HG03095 (cell line): ENCODE results near the gene WDR20.

Experiments used
- ATAC-seq: cut with Tn5 transposase; IDR thresholded peaks from one replicate; pipeline ENCODE4 v1.9.1; 2021; ENCODE audit warnings: moderate library complexity; ENCODE audit not compliant: unreplicated experiment

Gene WDR20

DNA sequence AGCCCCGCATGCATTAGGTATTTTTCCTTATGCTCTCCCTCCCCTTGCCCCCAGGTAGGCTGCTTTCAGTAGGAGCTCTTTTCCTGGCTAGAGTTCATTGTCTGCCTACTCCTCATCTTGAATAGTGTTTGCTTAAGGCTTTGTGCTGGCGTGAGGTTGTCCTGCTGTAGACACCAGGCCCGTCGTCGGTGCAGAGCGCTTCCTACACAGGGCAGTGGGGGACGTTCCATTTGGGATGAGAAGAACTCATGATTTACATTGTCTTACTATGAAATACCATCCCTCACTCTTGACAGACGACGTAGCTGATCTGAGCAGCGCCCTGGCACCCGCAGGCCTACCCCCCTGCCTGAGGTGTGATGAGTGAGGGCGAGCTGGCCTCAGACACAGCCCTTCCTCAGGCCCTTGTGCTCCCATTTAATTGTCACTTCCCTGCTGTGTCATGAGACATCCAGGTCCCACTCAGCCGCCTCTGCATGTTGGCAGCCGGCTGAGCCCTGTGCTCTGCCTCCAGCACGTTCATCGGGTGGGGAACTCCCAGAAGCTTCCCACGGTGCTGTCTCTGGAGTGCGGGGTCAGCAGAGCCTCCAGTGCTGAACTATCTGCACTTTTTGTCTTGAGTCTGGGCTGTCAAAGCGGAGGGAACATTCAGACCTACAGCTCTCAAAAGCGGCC is 76.0 kb downstream of the WDR20 start:
- no peak for ATAC-seq

DNA sequence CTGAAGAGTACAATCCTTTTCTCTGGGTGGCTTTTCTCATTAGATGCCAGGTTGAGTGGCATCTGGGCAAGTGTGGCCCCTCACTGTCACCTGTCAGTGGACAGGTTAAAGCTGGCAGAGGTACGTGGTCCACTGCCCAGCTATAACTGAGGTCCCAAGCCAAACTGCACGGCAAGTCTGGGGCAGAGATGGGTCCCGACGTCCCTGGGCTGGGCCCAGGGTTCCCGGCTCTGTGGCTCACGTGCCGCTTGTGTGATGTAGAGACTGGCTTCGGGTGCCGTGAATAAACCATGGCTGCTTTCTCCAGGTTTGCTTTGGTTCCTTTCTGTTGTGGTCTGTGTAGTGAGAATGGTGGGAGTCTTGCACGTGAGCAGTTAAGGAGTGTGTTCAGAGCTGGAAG is 77.7 kb downstream of the WDR20 start:
- no peak for ATAC-seq

DNA sequence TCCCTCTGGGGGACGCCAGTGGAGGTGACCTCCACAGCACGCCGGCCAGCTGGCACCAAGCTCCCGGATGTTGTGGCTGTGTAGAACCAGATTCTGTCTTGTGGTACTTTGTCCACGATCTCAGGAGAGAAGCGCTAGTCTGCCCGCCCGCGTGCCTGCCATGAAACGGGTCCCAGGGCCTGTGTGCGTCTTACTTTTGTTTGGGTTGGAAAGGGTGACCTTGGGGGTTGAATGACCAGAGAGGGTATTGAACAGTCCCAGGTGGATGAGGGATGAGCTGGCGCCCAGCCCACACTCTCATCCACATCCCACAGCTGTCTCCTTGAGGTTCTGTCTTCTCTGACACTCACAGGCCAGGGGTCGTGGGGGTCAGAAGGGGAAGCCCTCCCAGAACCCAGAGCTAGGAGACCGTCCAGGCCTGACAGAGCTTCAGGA is 78.3 kb downstream of the WDR20 start:
- no peak for ATAC-seq

DNA sequence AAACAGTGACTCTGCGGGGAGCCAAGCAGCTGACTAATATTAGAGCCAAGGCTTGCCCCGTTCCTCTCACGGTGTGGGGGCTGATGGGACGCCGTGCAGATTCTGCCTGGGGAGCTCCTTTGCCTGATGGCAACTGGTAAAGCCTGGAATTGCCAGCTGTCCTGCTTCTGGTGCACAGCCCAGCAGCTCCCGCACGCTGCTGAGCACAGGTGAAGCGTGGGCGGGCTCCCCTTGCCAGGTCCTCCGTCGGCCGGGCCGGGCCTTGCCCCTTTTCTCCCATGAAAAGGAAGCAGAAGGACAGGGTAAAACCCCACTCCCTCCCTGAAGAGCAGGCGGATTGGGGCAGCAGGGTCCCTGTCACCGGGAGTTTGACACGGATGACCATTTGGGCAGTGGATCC is 79.0 kb downstream of the WDR20 start:
- no peak for ATAC-seq

DNA sequence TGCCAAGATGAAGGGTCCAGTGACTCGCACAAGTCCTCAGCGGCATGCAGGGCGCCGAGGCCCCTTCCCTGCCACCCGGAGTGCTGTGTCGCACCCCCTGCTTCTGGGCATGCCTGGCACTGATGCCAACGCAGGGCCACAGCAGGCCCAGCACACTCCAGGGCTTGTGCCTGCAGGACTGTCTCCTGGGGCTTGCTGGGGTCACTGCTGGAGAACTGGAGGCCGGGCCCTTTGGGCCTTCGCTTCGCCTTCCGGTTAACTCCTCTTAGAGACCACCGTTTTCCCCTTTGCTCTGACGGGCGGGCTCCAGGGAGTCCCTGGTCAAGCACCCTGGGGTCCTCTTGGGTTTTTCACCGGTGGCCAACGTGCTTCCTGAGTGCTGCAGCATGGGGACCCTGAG is 79.6 kb downstream of the WDR20 start:
- no peak for ATAC-seq

DNA sequence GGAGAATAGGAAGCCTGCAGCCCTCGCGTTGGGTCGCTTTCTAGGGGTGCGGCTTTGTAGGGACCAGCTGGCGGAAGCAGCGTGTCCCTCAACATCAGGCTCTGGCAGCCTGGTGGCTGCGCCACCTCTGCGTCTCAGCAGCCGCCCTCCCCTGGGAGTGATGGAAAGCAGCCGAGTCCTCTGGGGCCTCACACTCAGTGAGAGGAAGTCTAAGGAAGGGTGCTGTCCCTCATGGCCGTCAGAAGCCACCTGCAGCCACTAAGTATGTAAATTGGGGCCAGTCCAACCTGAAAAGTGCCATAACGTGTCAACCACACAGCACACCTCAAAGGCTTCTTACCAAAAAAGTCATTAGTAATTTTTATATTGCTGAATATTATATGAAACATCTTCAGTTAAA is 80.3 kb downstream of the WDR20 start:
- peak; percentile 96 for ATAC-seq

DNA sequence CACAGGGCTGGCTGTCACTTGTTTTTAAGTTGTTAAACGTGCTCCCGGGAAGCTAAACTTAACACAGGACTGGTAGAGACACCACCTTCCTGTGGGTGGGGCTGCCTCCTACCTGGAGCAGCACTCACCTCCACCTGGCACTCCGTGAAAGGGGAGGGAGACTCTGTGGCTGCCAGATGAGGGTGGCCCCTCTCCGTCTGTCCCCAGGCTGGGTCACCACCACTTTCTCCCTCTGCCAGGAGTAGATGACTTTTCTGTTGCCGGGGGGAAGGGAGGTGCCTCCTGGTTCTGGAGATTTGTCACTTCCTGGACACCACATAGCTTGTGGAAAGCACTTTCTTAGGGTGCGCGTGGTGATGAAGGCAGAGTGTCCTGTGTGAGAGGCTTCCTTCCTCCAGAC is 81.3 kb downstream of the WDR20 start:
- ATAC-seq: no peak

DNA sequence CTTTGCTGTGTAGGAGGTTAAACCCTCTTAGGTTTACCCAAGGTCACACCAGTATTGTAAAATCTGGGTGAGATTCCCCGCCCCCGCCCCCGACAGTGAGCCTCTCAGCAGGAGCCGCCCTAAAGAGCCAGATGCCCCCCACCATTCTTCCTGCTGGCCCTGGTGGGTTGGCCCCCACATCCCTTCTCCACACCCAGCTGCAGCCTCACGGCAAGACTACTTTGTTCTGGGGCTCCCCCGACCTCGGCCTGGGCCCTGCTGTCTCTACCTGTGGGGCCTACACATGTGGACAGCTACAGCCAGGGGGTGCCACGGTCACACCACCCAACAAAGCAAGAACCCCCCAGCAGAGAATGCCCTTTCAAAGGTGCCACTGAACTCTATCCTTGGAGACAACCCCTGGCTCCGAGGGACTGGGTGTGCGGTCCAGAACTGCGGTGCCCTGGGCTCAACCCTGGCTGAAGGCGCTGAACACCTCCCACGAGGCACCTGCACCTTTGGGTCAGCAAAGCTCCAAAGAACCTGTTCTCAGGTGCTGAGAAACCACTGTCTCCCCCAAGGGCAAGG is 82.4 kb downstream of the WDR20 start:
- no peak for ATAC-seq

DNA sequence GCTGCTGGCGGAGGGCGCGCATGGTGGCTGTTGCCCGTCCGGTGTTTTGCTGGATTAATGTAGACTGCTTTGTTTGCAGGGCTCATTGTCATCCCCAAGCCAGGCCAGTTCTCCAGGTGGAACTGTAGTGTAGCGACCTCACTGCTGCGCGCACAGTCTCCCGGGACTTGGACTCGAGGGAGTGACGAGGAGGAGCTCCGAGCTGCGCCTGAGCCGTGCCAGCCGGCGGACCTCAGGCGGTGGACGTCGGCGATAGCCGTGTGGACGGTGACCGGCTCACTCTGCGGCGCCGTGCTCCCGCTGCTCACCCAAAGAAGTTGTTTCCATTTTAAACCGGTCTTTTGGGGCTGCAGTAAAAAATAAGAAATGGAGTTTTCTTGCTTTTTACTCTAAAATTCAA is 83.1 kb downstream of the WDR20 start:
- ATAC-seq: no peak

DNA sequence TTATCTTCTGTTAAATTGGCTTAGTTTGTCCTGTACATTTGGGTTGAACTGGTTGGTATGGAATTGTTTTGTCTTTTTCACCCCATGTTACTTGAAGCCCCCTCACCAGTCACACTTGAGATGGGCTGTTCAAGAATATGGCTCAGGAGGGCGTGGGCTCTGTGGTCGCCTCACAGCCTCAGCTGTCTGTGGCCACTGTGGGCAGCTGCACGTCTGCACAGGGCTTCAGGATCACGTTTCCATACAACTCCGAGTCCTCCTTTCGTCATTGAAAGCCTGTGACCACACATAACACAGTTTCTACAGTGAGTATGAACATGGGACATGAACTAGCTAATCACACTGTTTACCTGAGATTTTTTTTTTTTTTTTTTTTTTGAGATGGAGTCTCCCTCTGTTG is 84.0 kb downstream of the WDR20 start:
- ATAC-seq: no peak

DNA sequence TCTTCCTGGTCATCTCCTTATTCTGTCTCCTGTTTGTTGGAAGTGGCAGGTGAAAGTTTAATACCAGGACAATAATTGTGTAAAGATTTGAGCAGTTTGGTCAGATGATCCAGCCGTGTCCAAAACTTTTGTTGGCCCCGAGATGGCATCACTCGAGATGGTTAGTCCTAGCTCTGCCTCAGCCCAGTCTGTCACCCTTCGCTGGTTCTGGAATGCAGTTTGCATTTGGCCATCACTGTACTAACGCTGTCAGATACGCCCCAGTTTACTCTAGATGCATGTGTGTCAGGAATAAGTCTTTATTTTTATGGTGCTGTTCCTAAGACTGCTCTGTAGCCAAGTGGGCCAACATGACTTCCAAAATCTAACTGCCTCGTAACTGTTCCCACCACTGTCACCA is 85.7 kb downstream of the WDR20 start:
- no peak for ATAC-seq

DNA sequence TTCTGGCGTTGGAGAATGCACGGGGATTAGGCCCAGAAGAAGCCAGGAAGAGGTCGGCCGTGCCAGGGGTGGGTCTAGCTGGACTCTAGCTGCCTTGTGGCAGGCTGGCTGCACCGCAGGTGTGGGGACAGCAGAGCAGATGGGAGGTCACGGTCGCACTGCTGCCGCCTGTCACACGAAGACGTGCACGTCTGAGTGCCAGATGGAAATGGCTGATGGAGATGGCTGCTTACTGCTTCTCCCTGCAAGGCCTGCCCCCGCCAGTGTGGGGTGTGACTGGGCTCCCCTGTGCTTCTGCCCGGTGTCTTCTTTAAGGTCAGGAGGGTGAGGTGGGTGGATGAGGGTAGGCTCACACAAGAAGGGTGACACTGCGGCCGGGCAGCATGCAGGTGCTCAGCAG is 86.2 kb downstream of the WDR20 start:
- ATAC-seq: no peak

DNA sequence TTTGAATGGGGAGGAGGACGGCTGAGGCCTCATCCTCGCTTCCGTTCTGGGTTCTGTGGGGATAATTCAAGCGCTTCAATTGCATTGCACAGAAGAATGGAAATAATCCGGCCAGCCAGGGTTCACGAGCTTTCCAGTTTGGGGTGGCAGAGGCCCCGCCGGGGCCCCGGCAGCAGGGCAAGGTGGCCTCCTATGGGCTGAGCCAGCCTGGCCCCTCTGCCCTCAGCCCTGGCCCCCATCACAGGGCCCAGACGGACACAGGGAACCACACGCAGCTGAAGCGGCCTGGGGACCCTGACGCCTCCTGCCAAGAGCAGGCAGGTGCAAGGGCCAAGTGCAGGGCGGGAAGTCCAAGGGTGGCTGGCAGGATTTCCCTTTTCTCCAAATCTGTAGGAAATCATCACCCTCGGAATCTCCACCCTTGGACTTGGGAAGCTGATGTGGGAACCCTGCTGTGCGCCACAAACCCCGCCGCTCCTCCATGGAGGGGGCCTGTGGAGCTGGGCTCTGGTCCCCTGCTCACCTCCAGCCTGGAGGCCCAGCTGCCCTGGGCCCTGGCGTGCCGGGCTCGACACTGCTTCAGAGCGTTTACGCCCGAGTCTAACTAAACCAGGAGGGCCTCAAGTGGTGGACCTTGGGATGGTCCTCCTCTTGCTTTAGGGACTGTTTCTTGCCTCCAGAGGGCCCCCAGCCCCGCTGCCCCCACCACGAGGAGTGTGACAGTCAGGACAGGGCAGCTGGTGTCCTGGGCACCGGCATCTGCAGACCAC is 86.8 kb downstream of the WDR20 start:
- ATAC-seq: no peak

DNA sequence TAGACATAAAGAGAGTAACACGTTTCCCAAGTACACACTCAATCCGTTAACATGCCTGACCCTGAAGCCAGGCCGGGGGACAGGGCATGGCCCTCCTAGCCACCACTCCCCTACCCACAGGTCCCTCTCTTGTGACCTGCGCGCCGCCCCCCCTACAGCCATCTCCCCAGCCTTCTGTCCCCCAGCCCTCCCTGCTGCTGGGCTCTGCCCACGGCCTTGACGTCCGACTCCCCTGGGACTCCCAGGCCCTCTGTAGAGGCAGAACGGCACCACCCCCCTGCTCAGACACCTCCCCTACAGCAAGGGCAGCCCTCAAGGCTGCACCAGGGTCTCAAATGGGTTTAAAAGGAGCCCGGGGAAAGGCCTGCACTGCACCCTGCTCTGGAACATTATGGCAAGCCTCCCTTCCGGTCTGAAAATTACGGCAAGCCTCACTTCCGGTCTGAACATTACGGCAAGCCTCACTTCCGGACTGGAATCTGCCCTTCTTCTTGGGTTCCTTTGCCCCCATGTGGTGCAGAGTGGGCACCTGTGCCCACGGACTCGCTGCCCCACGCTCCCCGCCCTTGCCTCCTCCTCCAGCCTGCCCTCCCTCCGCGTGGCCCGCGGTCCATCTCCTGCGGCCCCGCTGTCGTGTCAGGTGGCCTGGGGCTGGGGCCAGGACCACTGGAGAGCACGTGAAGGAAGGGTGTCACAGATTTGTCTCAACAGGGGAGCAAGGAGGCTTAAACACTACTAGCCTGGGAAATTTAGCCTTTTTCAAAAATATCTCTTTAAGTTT is 87.7 kb downstream of the WDR20 start:
- ATAC-seq: no peak

DNA sequence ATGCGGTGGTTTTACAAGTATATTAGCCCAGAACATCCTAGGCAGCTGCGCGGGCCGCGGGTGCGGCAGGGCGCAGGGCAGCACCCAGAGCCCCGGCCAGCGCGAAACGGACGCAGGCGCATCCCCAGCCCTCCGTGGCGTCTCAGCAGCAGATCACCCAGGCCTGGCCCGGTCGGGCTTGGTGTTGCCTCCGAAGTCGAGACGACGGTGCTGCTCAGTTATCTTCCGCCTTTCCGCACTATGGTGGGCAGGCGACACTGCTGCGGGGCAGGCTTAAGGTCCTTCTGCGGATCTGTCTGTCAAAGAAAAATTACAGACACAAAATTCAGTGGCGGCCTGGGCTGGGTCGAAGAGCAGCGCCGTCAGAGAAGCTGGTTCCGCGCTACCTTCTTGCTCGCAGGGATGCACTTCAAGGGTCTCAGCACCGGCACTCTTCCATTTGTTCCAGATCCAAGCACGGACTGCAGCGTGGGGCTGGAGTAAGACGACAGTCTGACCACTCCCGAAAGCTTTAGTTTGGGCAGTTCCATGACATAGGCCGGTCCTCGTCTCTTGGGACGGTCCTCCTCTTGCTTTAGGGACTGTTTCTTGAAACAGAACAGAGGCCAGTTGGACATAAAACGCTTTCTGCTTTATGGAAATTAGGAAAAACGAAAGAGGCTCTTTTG is 89.5 kb downstream of the WDR20 start:
- no peak for ATAC-seq

DNA sequence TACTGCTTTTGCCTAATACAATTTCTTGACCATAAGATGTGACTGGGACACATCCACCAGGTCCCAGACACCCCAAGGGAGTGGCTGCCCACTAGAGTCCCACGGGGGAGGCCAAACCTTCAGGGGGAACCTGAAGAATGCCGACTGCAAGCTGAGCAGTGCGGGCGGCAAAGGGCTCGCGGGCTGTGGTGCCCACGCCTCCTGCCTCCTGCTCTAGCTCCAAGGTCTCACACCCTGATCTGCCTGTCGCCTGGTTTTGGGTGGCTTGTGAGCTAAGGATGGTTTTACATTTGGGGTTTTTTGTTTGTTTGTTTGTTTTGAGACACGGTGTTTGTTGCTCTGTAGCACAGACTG is 90.0 kb downstream of the WDR20 start:
- no peak for ATAC-seq

DNA sequence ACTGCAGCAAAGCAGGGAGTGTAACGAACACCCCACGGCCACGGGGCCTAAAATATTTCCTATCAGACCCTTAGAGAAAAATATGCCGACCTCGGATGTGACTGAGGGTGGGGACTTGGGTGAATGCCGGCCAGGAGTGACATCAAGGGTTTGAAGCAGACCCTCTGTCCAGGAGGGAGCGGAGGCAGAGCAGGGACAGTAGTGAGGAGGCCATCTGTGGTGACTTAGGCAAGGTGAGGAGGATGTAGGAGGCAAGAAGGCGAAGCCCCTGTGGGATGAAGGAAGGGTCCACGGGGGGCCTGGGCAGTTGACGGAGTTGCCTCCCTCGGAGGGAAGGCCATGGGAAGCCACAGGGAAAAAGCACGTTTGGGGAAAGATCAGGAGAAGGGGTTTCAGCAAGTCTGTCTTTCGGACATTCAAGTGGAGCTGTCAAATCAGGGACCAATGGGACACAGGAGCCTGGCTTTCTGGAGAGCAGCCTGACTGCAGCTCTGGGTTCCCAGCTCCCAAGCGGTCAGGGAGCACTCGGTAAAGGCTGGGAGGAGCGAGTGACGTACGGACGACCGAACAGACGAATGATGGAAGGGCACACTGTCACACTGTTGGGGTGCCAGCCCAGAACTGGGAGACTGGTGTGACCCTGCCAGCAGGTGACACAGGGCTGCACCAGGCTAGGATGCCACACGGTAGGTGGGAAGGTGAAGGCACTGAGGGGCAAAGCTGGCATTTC is 90.9 kb downstream of the WDR20 start:
- ATAC-seq: no peak

DNA sequence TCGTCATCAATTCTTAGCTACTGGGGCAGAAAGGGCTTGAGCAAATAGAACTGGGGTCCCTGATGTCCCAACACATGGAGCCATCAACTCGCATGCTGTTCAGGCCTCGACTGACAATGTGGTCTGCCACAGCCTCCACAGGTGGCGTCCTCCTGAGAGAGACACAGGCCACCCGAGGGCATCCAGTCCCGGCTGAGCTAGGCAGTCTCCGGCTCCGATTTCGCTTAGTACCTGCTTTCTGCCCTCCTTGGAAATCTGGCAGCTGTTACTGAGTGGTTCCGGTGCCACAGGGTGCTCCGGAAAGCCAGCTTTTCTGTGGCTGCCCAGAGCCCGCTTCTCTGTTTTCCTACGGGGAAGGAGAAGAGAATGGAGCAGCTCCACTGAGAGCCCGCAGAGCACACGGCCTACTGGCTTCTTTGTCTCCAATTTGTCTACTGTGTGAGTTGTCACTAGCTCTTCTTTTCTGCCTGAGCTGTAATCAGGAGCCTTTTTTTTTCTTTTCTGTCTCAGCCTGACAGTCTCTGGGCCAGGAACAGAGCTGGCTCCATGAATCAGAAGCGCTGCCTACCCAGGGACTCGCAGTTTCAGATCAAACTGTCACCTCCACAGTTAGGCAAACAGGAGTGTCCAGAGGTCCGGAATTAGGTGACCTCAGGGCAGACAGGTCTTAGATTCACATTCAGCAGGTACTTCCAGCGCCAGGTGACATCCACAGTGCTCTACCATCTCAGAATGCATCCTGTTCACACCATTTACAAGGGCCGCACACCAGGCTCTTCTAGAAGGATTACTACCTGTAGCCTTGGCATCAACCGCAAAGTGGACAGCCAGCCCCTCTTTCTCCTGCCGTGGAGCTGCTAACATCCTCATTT is 92.0 kb downstream of the WDR20 start:
- no peak for ATAC-seq

DNA sequence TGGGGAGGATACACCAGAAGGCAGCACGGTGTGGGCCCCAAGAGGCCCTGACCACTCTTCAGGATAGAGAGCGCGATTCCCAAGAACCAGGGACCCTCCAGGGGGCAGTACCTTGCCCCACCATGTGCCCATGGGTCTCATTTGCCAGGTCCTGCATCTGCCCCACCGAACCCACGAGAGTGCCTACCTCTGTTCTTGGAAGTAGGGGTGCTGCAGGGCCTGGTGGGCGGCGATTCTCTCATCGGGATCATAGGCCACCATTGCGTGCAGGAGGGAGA is 92.6 kb downstream of the WDR20 start:
- no peak for ATAC-seq

DNA sequence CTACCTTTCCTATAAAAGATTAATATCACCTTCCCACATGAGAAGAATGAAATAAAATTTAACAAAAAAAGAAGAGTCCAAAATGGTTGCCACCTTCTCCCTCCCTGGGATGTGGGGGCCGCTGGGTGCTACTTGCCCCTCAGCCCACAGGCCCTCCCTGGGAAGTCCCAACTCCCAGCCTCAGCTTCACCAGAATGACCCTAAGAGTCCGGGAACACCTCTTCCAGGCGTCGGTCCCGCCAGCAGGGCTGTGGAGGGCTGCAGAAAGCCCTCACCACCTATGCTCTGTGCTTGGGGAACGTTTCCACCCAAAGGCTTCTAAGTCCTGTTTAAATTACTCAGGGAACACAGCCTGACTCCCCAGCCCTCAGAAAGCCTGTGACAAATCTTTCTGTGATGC is 93.4 kb downstream of the WDR20 start:
- no peak for ATAC-seq
